K562 (cell line): ENCODE data around the gene PLXNB1. TPM values are rescaled to one million over a fixed set of nuclear protein-coding genes. Genes with fewer than 3 reads are reported as not detected.
A peak's percentile ranks its signal among the peaks of the same experiment; 100 is the strongest.

Experiments
- BCL6 ChIP-seq: fragments of 250-450 bp; sonication (Bioruptor Pico); IDR thresholded peaks from 2 replicates; pipeline ENCODE4 v1.4.0; 2020
- BRD4 ChIP-seq: fragments of 200-600 bp; sonication (generic); IDR thresholded peaks from 2 replicates; pipeline ENCODE4 v1.6.1; 2017; ENCODE audit warnings: inconsistent platforms
- GATAD2B ChIP-seq: fragments of 450-650 bp; IDR thresholded peaks from 2 replicates; pipeline ENCODE4 v1.6.1; 2017; ENCODE audit warnings: mild to moderate bottlenecking, borderline replicate concordance
- HLTF ChIP-seq: fragments of 450-650 bp; IDR thresholded peaks from 2 replicates; pipeline ENCODE4 v1.6.1; 2016
- HMG20B ChIP-seq: fragments of 250-450 bp; sonication (Bioruptor Pico); IDR thresholded peaks from 2 replicates; pipeline ENCODE4 v1.5.0; 2021; ENCODE audit warnings: mild to moderate bottlenecking
- HMGXB4 ChIP-seq: sonication (generic); formaldehyde crosslinking; IDR thresholded peaks from 2 replicates; pipeline ENCODE4 v1.8.1; 2023; ENCODE audit warnings: mild to moderate bottlenecking, missing genetic modification reagents
- ID3 ChIP-seq, 2 experiments: fragments of 250-450 bp in 1 of 2; fragments of 450-650 bp in 1 of 2; sonication (Bioruptor Pico) in 1 of 2; IDR thresholded peaks; 2 replicates each; pipeline versions ENCODE4 v1.6.1 to v1.8.0; 2016 to 2021; ENCODE audit warnings: mild to moderate bottlenecking in 2 of 2, moderate library complexity in 2 of 2, missing compliant biosample characterization in 1 of 2, missing genetic modification characterization in 1 of 2
- LCOR ChIP-seq: sonication (generic); formaldehyde crosslinking; IDR thresholded peaks from 2 replicates; pipeline ENCODE4 v1.8.0; 2022; ENCODE audit warnings: mild to moderate bottlenecking, missing genetic modification reagents
- LEF1 ChIP-seq: fragments of 450-650 bp; IDR thresholded peaks from 2 replicates; pipeline ENCODE4 v1.6.1; 2016; ENCODE audit warnings: mild to moderate bottlenecking
- MECOM ChIP-seq: fragments of 250-450 bp; sonication (Bioruptor Pico); IDR thresholded peaks from 2 replicates; pipeline ENCODE4 v1.8.0; 2022; ENCODE audit warnings: inconsistent platforms
- NKRF ChIP-seq: fragments of 450-650 bp; IDR thresholded peaks from 2 replicates; pipeline ENCODE4 v1.6.1; 2016; ENCODE audit warnings: borderline replicate concordance
- PHF20 ChIP-seq: fragments of 450-650 bp; IDR thresholded peaks from 2 replicates; pipeline ENCODE4 v1.6.1; 2018; ENCODE audit not compliant: partially characterized antibody
- RBM39 ChIP-seq: fragments of 200-400 bp; formaldehyde crosslinking; optimal IDR thresholded peaks from 2 replicates; pipeline ENCODE3; 2018; ENCODE audit warnings: low read depth, low read length
- SIN3A ChIP-seq, 2 experiments: fragments of 150-350 bp in 1 of 2; IDR thresholded peaks; 2 replicates each; pipeline ENCODE4 v1.6.1; 2011 to 2016; ENCODE audit warnings: borderline replicate concordance in 2 of 2, low read depth in 2 of 2, low read length in 2 of 2, mild to moderate bottlenecking in 2 of 2, moderate library complexity in 2 of 2; ENCODE audit not compliant: control insufficient read depth in 1 of 2
- SMARCA4 ChIP-seq: fragments of 450-650 bp; IDR thresholded peaks from 2 replicates; pipeline ENCODE4 v1.6.1; 2016
- TAF9B ChIP-seq: fragments of 450-650 bp; IDR thresholded peaks from 2 replicates; pipeline ENCODE4 v1.6.1; 2018; ENCODE audit warnings: mild to moderate bottlenecking; ENCODE audit not compliant: partially characterized antibody
- TEAD4 ChIP-seq, 2 experiments: sonication (generic) in 1 of 2; formaldehyde crosslinking in 1 of 2; IDR thresholded peaks; 2 replicates each; pipeline versions ENCODE4 v1.6.1 to v1.8.0; 2012 to 2022; ENCODE audit warnings: borderline replicate concordance in 1 of 2, inconsistent platforms in 1 of 2, low read length in 1 of 2, mild to moderate bottlenecking in 1 of 2, missing genetic modification reagents in 1 of 2
- THRAP3 ChIP-seq: fragments of 450-650 bp; IDR thresholded peaks from 2 replicates; pipeline ENCODE4 v1.6.1; 2016; ENCODE audit warnings: mild to moderate bottlenecking, inconsistent platforms, borderline replicate concordance
- ZEB2 ChIP-seq: fragments of 450-650 bp; IDR thresholded peaks from 2 replicates; pipeline ENCODE4 v1.6.1; 2016
- ZFX ChIP-seq: sonication (generic); formaldehyde crosslinking; IDR thresholded peaks from 2 replicates; pipeline ENCODE4 v1.8.0; 2022; ENCODE audit warnings: mild to moderate bottlenecking, missing genetic modification reagents, moderate library complexity
- ZNF140 ChIP-seq: fragments of 250-450 bp; sonication (Bioruptor Pico); IDR thresholded peaks from 2 replicates; pipeline ENCODE4 v1.8.0; 2021; ENCODE audit warnings: moderate library complexity, mild to moderate bottlenecking, inconsistent platforms
- ZNF197 ChIP-seq: fragments of 200-800 bp; sonication (Bioruptor generic); IDR thresholded peaks from 2 replicates; pipeline ENCODE4 v1.6.1; 2016; ENCODE audit warnings: low read depth, missing genetic modification characterization, missing compliant biosample characterization
- ZNF239 ChIP-seq: fragments of 250-450 bp; sonication (Bioruptor Pico); IDR thresholded peaks from 2 replicates; pipeline ENCODE4 v1.4.0; 2020; ENCODE audit warnings: mild to moderate bottlenecking
- ZNF282 ChIP-seq: sonication (generic); formaldehyde crosslinking; IDR thresholded peaks from 2 replicates; pipeline ENCODE4 v1.8.1; 2023; ENCODE audit warnings: missing genetic modification reagents
- ZNF444 ChIP-seq: fragments of 250-450 bp; sonication (Bioruptor Pico); IDR thresholded peaks from 2 replicates; pipeline ENCODE4 v1.4.0; 2020; ENCODE audit warnings: mild to moderate bottlenecking, moderate library complexity
- ZNF551 ChIP-seq: fragments of 250-450 bp; sonication (Bioruptor Pico); IDR thresholded peaks from 2 replicates; pipeline ENCODE4 v1.5.0; 2021; ENCODE audit warnings: mild to moderate bottlenecking, moderate library complexity
- ZNF57 ChIP-seq: fragments of 450-650 bp; formaldehyde crosslinking; IDR thresholded peaks from 2 replicates; pipeline ENCODE4 v1.4.0; 2020; ENCODE audit warnings: mild to moderate bottlenecking, moderate library complexity
- polyA plus RNA-seq, 8 experiments: library from polyadenylated mRNA; depleted of rRNA in 4 of 8; stranded (reverse) in 5 of 8; unstranded in 3 of 8; fragments of >200 nt; fragmentation: Nextera tagmentation in 2 of 8; fragmentation: Illumina TruSeq in 1 of 8; extraction: Ambion mirVana in 2 of 8; extraction: Trizol in 1 of 8; gene quantifications; 2 replicates each; pipeline versions ENCODE4 v1.2.1 to v1.2.3, GENCODE V29; 2011 to 2014; ENCODE audit warnings: inconsistent platforms in 1 of 8, missing spikeins in 1 of 8
- total RNA-seq, 7 experiments: library from RNA; depleted of rRNA in 6 of 7; stranded (reverse); fragments of >200 nt in 6 of 7; fragmentation: Illumina TruSeq in 2 of 7; extraction: Trizol in 2 of 7; gene quantifications; 2 replicates each; pipeline versions ENCODE4 v1.2.1 to v1.2.3, GENCODE V29; 2011 to 2021; ENCODE audit warnings: low replicate concordance in 1 of 7

Gene PLXNB1
- total and polyA plus RNA-seq, 9 of the 15 experiments (the other 6 are each of a cell fraction or from before 2014, with no cell fraction given) = 0.17 to 17.4 (median 6.0) TPM

- TF ChIP-seq TAF9B (peak; percentile 43), ID3 (CRISPR knock-in tag; IDR thresholded peaks at IDR 0.05) (no peak), ID3 (tag; IDR thresholded peaks at IDR 0.05) (no peak), SIN3A (IDR thresholded peaks at IDR 0.05; ENCODE audit: borderline replicate concordance in 2 of 2, control insufficient read depth in 1 of 2, low read depth in 2 of 2, low read length in 2 of 2) (peak; percentile 18 to 39; a peak in 1 of 4 replicates), MECOM (CRISPR knock-in tag) (no peak), ZNF140 (no peak), SMARCA4 (0 out of 2 replicates have a peak, but pooled peaks have one; percentile 17), GATAD2B (no peak), HMGXB4 (CRISPR knock-in tag) (no peak), THRAP3 (no peak), ZFX (peak; percentile 75), ZNF444 (no peak), TEAD4 (IDR thresholded peaks at IDR 0.05; ENCODE audit: low read length) (no peak), TEAD4 (CRISPR knock-in tag; IDR thresholded peaks at IDR 0.05; ENCODE audit: borderline replicate concordance) (no peak), NKRF (peak; percentile 40; the same call in 1 of the 2 replicates), HMG20B (CRISPR knock-in tag) (no peak), ZNF57 (no peak), ZNF282 (no peak), HLTF (no peak), ZNF551 (CRISPR knock-in tag) (no peak), ZNF239 (CRISPR knock-in tag) (no peak), PHF20 (peak; percentile 75), ZNF197 (CRISPR knock-in tag) (no peak), BCL6 (CRISPR knock-in tag) (no peak), LCOR (no peak; the same call in 1 of the 2 replicates), LEF1 (no peak), BRD4 (0 out of 2 replicates have a peak, but pooled peaks have one; percentile 40), ZEB2 (no peak), RBM39 (no peak)
Observed at GRCh38 chr3:48439820-48440589, 10.1 kb upstream of the PLXNB1 start, which contains the start of the genes CCDC51 and TMA7 (continued).
